ENCODE results near the gene GSTM5. TPM values are rescaled to one million over a fixed set of nuclear protein-coding genes. Genes with fewer than 3 reads are reported as not detected.
"Not testable (repeated sequence)": the region's sequence is repeated elsewhere in the genome, so short reads cannot be mapped to it uniquely, and the experiment has no call there.

The GSTM5 gene
- total and polyA plus RNA-seq, 2 donors (not counting 3 experiments of a cell fraction or from before 2014, with no cell fraction given): 0.25 to 1.6 TPM

DNA sequence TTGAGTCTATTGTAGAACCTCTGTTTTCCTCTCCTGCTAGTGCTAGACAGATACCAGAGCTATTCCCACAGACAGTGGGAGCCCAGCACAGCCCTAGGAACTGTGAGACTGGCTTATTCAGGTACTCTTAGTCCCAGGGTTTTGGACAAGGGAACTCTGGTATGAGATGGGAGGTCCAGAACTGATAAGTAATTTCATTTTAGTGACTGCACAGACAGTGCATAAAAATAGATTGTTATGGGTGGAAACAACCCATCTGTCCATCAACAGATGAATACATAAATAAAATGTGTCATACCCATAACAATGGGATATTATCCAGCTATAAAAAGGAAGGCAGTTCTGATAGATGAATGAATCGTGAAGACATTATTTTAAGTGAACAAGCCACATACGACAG, 42.7 kb downstream of the GSTM5 start:
- ChIA-PET POLR2A (interaction anchor here (1.4 kb wide), 1 partner anchor 15 kb away, joined by 6 read pairs; no protein-coding TSS in a partner anchor), CTCF (interaction anchor here (1.0 to 2.5 kb wide), 5 partner anchors 19 to 209 kb away, joined by 4 to 9 read pairs (median 7); no protein-coding TSS in a partner anchor)
- DNase-seq (ENCODE audit: low read depth, low spot score) (peak; percentile 29), FAIRE-seq (no peak)
- dilution Hi-C loops (cut with MboI; ENCODE audit: extremely low pct_ligation_motif_present, low sequenced_read_pairs) (no loop called here), intact Hi-C loops (cut with micrococcal nuclease) (no loop called here)
- Histone ChIP-seq H2AFZ (ENCODE audit: low read depth, low read length) (no peak overlapping the region), H3K9ac (replicated peaks; ENCODE audit: extremely low read depth, insufficient read depth, low read length) (no peak overlapping the region), H3K4me2 (ENCODE audit: insufficient read depth, low read length) (peak overlapping the region; percentile 5), H3K9me1 (replicated peaks; ENCODE audit: control insufficient read depth, extremely low read depth, insufficient read depth, low read length) (no peaks in the 10 kb centered on the region), H4K20me1 (replicated peaks; ENCODE audit: control insufficient read depth, extremely low read depth, insufficient read depth, low read length) (no peaks in the 10 kb centered on the region), H3K27ac (ENCODE audit: insufficient read depth, low read depth, low read length) (no peak overlapping the region), H3K9me3 (replicated peaks; ENCODE audit: control insufficient read depth, insufficient read depth, low read length) (no peaks in the 10 kb centered on the region), H3K4me3 (replicated peaks in 1 of 3; ENCODE audit: insufficient read depth in 1 of 3, low read depth in 1 of 3, low read length in 3 of 3) (no peak overlapping the region), H3K36me3 (ENCODE audit: control insufficient read depth in 2 of 2, extremely low read depth in 1 of 2, insufficient read depth in 2 of 2, low read length in 2 of 2) (no peaks in the 10 kb centered on the region), H3K27me3 (ENCODE audit: control insufficient read depth in 2 of 2, insufficient read depth in 2 of 2, low read length in 2 of 2) (peaks cover 8 to 17% of the 10 kb centered on the region in 2 experiments), H3K4me1 (ENCODE audit: control insufficient read depth, extremely low read depth, insufficient read depth, low read length) (no peaks in the 10 kb centered on the region), H3K79me2 (ENCODE audit: control insufficient read depth, insufficient read depth, low read length) (no peaks in the 10 kb centered on the region)
- TF ChIP-seq FOS (IDR thresholded peaks at IDR 0.05; ENCODE audit: borderline replicate concordance, insufficient read depth, low read length) (no peak), POLR2A (IDR thresholded peaks at IDR 0.05; ENCODE audit: low read depth, low read length) (no peak), POLR2AphosphoS5 (IDR thresholded peaks at IDR 0.05; ENCODE audit: insufficient read depth, low read depth, low read length) (no peak), MYC (IDR thresholded peaks at IDR 0.05; ENCODE audit: low read depth, low read length) (no peak), EZH2 (IDR thresholded peaks at IDR 0.05; ENCODE audit: borderline replicate concordance, low read depth, low read length, severe bottlenecking) (no peak), JUN (IDR thresholded peaks at IDR 0.05; ENCODE audit: borderline replicate concordance, insufficient read depth, insufficient read length, low read depth) (no peak), GATA2 (IDR thresholded peaks at IDR 0.05; ENCODE audit: insufficient read depth, insufficient read length, low read depth, low read length) (no peak)
- TF ChIP-seq, protein P1, sequence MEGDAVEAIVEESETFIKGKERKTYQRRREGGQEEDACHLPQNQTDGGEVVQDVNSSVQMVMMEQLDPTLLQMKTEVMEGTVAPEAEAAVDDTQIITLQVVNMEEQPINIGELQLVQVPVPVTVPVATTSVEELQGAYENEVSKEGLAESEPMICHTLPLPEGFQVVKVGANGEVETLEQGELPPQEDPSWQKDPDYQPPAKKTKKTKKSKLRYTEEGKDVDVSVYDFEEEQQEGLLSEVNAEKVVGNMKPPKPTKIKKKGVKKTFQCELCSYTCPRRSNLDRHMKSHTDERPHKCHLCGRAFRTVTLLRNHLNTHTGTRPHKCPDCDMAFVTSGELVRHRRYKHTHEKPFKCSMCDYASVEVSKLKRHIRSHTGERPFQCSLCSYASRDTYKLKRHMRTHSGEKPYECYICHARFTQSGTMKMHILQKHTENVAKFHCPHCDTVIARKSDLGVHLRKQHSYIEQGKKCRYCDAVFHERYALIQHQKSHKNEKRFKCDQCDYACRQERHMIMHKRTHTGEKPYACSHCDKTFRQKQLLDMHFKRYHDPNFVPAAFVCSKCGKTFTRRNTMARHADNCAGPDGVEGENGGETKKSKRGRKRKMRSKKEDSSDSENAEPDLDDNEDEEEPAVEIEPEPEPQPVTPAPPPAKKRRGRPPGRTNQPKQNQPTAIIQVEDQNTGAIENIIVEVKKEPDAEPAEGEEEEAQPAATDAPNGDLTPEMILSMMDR (IDR thresholded peaks at IDR 0.05; ENCODE audit: extremely low read depth in 1 of 2, insufficient read depth in 1 of 2, low read depth in 1 of 2, low read length in 2 of 2): no peak
- no TSS peak for BruUV-seq (replicated peaks)

DNA sequence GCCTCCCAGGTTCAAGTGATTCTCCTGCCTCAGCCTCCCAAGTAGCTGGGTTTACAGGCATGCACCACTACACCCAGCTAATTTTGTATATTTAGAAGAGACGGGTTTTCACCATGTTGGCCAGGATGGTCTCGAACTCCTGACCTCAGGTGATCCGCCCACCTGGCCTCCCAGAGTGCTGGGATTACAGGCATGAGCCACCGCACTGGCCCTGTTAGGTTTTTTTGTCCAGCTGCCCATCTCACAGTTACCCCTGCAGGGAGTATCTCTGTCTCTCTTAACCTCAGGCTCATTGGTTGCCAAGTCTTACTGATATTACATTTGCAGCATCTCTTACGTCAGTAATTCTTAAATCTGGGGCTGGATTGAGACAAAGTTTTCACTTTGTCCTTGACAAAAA, 44.3 kb downstream of the GSTM5 start:
- POLR2A ChIA-PET; H3K9me3 ChIP-seq (replicated peaks; ENCODE audit: control insufficient read depth, insufficient read depth, low read length); DNase-seq (ENCODE audit: low read depth, low spot score); FAIRE-seq; H4K20me1 ChIP-seq (replicated peaks; ENCODE audit: control insufficient read depth, extremely low read depth, insufficient read depth, low read length); H3K36me3 ChIP-seq (ENCODE audit: control insufficient read depth in 2 of 2, extremely low read depth in 1 of 2, insufficient read depth in 2 of 2, low read length in 2 of 2); H3K9ac ChIP-seq (replicated peaks; ENCODE audit: extremely low read depth, insufficient read depth, low read length); intact Hi-C loops (cut with micrococcal nuclease); H3K4me2 ChIP-seq (ENCODE audit: insufficient read depth, low read length); H3K27ac ChIP-seq (ENCODE audit: insufficient read depth, low read depth, low read length); H3K27me3 ChIP-seq (ENCODE audit: control insufficient read depth in 2 of 2, insufficient read depth in 2 of 2, low read length in 2 of 2); BruUV-seq (replicated peaks); H3K79me2 ChIP-seq (ENCODE audit: control insufficient read depth, insufficient read depth, low read length); H3K4me3 ChIP-seq (replicated peaks in 1 of 3; ENCODE audit: insufficient read depth in 1 of 3, low read depth in 1 of 3, low read length in 3 of 3); H2AFZ ChIP-seq (ENCODE audit: low read depth, low read length); dilution Hi-C loops (cut with MboI; ENCODE audit: extremely low pct_ligation_motif_present, low sequenced_read_pairs); H3K9me1 ChIP-seq (replicated peaks; ENCODE audit: control insufficient read depth, extremely low read depth, insufficient read depth, low read length); H3K4me1 ChIP-seq (ENCODE audit: control insufficient read depth, extremely low read depth, insufficient read depth, low read length): not testable (repeated sequence)
- CTCF ChIA-PET: interaction anchor here (1.0 to 2.3 kb wide), 2 partner anchors 16 to 116 kb away, joined by 3 to 9 read pairs; no protein-coding TSS in a partner anchor
